ENCODE measurements around the gene TSSK3.

DNA sequence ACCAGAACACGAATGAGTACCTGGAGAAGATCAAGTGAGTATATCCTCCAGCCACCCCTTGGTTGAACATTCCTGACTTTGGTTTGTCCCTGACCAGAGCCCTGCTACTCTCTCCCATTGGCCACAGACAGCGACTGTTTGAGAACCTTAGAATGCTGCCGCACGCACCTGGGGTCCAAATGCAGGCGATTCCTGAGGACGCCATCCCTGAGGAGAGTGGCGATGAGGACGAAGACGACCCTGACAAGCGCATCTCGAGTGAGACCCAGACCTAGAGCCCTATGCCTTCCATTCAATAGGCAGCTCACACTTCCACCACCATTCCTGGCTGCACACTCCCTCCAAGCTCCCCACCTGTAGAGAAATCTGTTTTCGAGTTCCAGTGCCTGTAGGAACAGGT, 30.8 kb upstream of the TSSK3 start:
- TF ChIP-seq, protein P1, sequence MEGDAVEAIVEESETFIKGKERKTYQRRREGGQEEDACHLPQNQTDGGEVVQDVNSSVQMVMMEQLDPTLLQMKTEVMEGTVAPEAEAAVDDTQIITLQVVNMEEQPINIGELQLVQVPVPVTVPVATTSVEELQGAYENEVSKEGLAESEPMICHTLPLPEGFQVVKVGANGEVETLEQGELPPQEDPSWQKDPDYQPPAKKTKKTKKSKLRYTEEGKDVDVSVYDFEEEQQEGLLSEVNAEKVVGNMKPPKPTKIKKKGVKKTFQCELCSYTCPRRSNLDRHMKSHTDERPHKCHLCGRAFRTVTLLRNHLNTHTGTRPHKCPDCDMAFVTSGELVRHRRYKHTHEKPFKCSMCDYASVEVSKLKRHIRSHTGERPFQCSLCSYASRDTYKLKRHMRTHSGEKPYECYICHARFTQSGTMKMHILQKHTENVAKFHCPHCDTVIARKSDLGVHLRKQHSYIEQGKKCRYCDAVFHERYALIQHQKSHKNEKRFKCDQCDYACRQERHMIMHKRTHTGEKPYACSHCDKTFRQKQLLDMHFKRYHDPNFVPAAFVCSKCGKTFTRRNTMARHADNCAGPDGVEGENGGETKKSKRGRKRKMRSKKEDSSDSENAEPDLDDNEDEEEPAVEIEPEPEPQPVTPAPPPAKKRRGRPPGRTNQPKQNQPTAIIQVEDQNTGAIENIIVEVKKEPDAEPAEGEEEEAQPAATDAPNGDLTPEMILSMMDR (IDR thresholded peaks at IDR 0.05) = no peak
- no peak for TF ChIP-seq POLR2A (IDR thresholded peaks at IDR 0.05)
